CD14-positive monocyte (primary cell): ENCODE measurements around the gene TFEB. TPM values are rescaled to one million over a fixed set of nuclear protein-coding genes. Genes with fewer than 3 reads are reported as not detected.

Experiments used
- DNase-seq, 3 donors: peaks; one replicate each; pipeline ENCODE4 v3.0.0-alpha.2; 2011 to 2022
- H2AFZ ChIP-seq: 2 replicates; pipeline ENCODE4 v1.6.0; 2012; ENCODE audit warnings: mild to moderate bottlenecking, low read depth, low read length, inconsistent platforms; ENCODE audit not compliant: insufficient read depth, poor library complexity, severe bottlenecking
- H3K27ac ChIP-seq, 2 donors: 1 replicate in 1 of 2; 2 replicates in 1 of 2; pipeline ENCODE4 v1.5.1; 2012 to 2013; ENCODE audit warnings: low read length in 2 of 2, control low read depth in 1 of 2, inconsistent platforms in 1 of 2, low read depth in 1 of 2, mild to moderate bottlenecking in 1 of 2
- H3K27me3 ChIP-seq, 2 donors: one replicate each; pipeline versions ENCODE4 v1.6.0 to v1.6.1; 2011 to 2013; ENCODE audit warnings: low read length in 2 of 2; ENCODE audit not compliant: control insufficient read depth in 2 of 2, insufficient read depth in 2 of 2
- H3K36me3 ChIP-seq, 2 donors: replicated peaks in 1 of 2; 1 replicate in 1 of 2; 2 replicates in 1 of 2; pipeline versions ENCODE4 v1.5.1 to v1.6.1; 2012 to 2013; ENCODE audit warnings: low read length in 2 of 2, control low read depth in 1 of 2, inconsistent platforms in 1 of 2, mild to moderate bottlenecking in 1 of 2; ENCODE audit not compliant: insufficient read depth in 2 of 2, control insufficient read depth in 1 of 2
- H3K4me1 ChIP-seq, 2 donors: 1 replicate in 1 of 2; 2 replicates in 1 of 2; pipeline versions ENCODE4 v1.5.1 to v1.6.1; 2012 to 2013; ENCODE audit warnings: low read length in 2 of 2, control low read depth in 1 of 2, inconsistent platforms in 1 of 2, mild to moderate bottlenecking in 1 of 2, moderate library complexity in 1 of 2; ENCODE audit not compliant: insufficient read depth in 2 of 2, control insufficient read depth in 1 of 2
- H3K4me2 ChIP-seq: replicated peaks from 2 replicates; pipeline ENCODE3; 2012; ENCODE audit warnings: low read length, moderate library complexity, mild to moderate bottlenecking; ENCODE audit not compliant: poor library complexity, severe bottlenecking; ENCODE audit errors: extremely low read depth
- H3K4me3 ChIP-seq, 3 experiments: fragments of 200-600 bp in 1 of 3; sonication (generic) in 1 of 3; replicated peaks in 1 of 3; 1 replicate in 2 of 3; 2 replicates in 1 of 3; pipeline ENCODE4 v1.5.1; 2011 to 2013; ENCODE audit warnings: low read length in 3 of 3, mild to moderate bottlenecking in 3 of 3, control low read depth in 2 of 3, low read depth in 2 of 3, inconsistent platforms in 1 of 3, moderate library complexity in 1 of 3
- H3K79me2 ChIP-seq: 2 replicates; pipeline ENCODE4 v1.6.0; 2012; ENCODE audit warnings: mild to moderate bottlenecking, control low read depth, inconsistent platforms, low read length, moderate library complexity; ENCODE audit not compliant: insufficient read depth
- H3K9ac ChIP-seq: 2 replicates; pipeline ENCODE4 v1.6.0; 2017; ENCODE audit warnings: low read length, mild to moderate bottlenecking; ENCODE audit not compliant: insufficient read depth, poor library complexity, severe bottlenecking
- H3K9me3 ChIP-seq, 2 donors: replicated peaks in 1 of 2; 1 replicate in 1 of 2; 2 replicates in 1 of 2; pipeline versions ENCODE4 v1.5.1 to v1.6.1; 2012 to 2013; ENCODE audit warnings: low read length in 2 of 2, control low read depth in 1 of 2; ENCODE audit not compliant: control insufficient read depth in 1 of 2, insufficient read depth in 1 of 2
- H4K20me1 ChIP-seq: 2 replicates; pipeline ENCODE4 v1.6.0; 2012; ENCODE audit warnings: mild to moderate bottlenecking, low read length, control low read depth, moderate library complexity; ENCODE audit not compliant: insufficient read depth
- H3K27ac Mint-ChIP-seq, 7 donors: one replicate each; pipeline ENCODE4 v1.8.0; 2020; ENCODE audit warnings: mild to moderate bottlenecking in 7 of 7, mixed read lengths in 7 of 7, moderate library complexity in 6 of 7, inconsistent platforms in 2 of 7
- H3K27me3 Mint-ChIP-seq, 3 donors: one replicate each; pipeline ENCODE4 v1.8.0; 2021 to 2022; ENCODE audit warnings: low read depth in 3 of 3, mild to moderate bottlenecking in 3 of 3, mixed read lengths in 3 of 3, moderate library complexity in 3 of 3, inconsistent platforms in 1 of 3
- H3K36me3 Mint-ChIP-seq, 2 donors: one replicate each; pipeline ENCODE4 v1.8.0; 2020; ENCODE audit warnings: mixed read lengths in 2 of 2, inconsistent platforms in 1 of 2, mild to moderate bottlenecking in 1 of 2
- H3K4me1 Mint-ChIP-seq: one replicate; pipeline ENCODE4 v1.8.0; 2020; ENCODE audit warnings: mild to moderate bottlenecking, mixed read lengths
- H3K4me3 Mint-ChIP-seq, 2 donors: one replicate each; pipeline ENCODE4 v1.8.0; 2020; ENCODE audit warnings: mild to moderate bottlenecking in 2 of 2, mixed read lengths in 2 of 2, moderate library complexity in 1 of 2
- H3K9me3 Mint-ChIP-seq, 7 donors: one replicate each; pipeline ENCODE4 v1.8.0; 2020 to 2022; ENCODE audit warnings: mixed read lengths in 7 of 7, mild to moderate bottlenecking in 6 of 7, moderate library complexity in 6 of 7, inconsistent platforms in 2 of 7
- WGBS: methylation state at CpG from one replicate; pipeline ENCODE4 v1.1.5; 2013; ENCODE audit warnings: missing lambda C conversion rate; ENCODE audit not compliant: insufficient coverage; 5-methylcytosine and 5-hydroxymethylcytosine counted together
- intact Hi-C, 2 donors: fragments of 100-400 bp; cut with micrococcal nuclease; formaldehyde crosslinking; loops; one replicate each; pipeline versions ENCODE4 v1.15.0 to v1.15.1; 2023
- polyA plus RNA-seq, 3 donors: library from polyadenylated mRNA; depleted of rRNA in 1 of 3; unstranded in 2 of 3; stranded (reverse) in 1 of 3; fragments of 300-500 nt in 2 of 3; fragments of >200 nt in 1 of 3; fragmentation: Illumina TruSeq in 2 of 3; gene quantifications; 1 replicate in 2 of 3; 2 replicates in 1 of 3; pipeline ENCODE4 v1.2.3, GENCODE V29; 2012 to 2021
- TF ChIP-seq, protein P1 (sequence below): fragments of 200-600 bp; IDR thresholded peaks from one replicate; pipeline ENCODE4 v1.8.0; 2022; ENCODE audit warnings: antibody characterized with exemption, mild to moderate bottlenecking

TFEB gene
- polyA plus RNA-seq, 3 donors, result 42.6 to 60.0 (median 55.0) TPM

DNA sequence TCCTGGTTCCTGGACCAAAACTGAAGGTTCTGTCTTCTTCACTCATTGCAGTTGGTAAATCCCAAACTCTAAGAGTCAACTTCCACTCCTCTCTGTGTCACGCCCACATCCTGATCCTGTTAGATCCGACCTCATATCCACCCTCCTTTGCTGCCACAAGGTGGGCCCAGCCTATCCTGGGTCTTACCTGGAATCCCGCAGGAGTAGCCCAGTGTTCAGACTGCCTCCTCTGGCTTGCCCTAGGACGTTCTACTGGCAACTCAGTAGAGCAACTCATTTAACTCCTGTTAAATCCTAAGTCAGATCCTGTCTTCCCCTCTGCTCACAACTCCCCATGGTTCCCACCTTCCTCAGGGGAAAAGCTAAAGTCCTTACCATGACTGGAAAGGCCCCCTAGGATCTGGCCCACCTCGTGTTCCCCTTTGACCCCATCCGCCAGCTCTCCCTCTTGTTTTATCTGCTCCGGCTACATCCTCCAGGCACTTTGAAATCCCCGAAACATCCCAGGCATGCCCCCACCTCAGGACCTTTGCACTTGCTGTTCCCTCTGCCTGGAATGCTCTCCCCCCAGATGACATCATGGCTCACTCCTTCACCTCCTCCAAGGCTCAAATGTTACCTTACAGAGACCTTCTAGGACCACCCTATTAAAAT is 43.9 kb downstream of the TFEB start:
- intact Hi-C loops, result no loop called here
- whole genome bisulfite sequencing, result 98% methylated on average over 8 of the region's 8 CpGs
- Mint-ChIP-seq H3K9me3 (peaks cover 0 to 1% (median 0%) of the 10 kb centered on the region in 7 donors), H3K27me3 (peaks cover 0 to 3% (median 1%) of the 10 kb centered on the region in 3 donors), H3K36me3 (peaks cover 62 to 64% of the 10 kb centered on the region in 2 donors), H3K27ac (peak overlapping the region in 1 of 7 donors; percentile 16), H3K4me1 (peaks cover 3% of the 10 kb centered on the region), H3K4me3 (no peak overlapping the region)
- H2AFZ ChIP-seq, result no peak overlapping the region
- H3K27me3 ChIP-seq, result no peaks in the 10 kb centered on the region
- H3K4me1 ChIP-seq, result no peaks in the 10 kb centered on the region
- no peak for DNase-seq
- peaks cover 10% of the 10 kb centered on the region for H3K79me2 ChIP-seq
- H3K4me3 ChIP-seq, result no peak overlapping the region
- H3K4me2 ChIP-seq, result no peak overlapping the region
- peaks cover 49 to 77% of the 10 kb centered on the region in 2 donors for H3K36me3 ChIP-seq
- H3K9ac ChIP-seq, result no peak overlapping the region
- H3K9me3 ChIP-seq, result no peaks in the 10 kb centered on the region
- peaks cover 100% of the 10 kb centered on the region for H4K20me1 ChIP-seq
- TF ChIP-seq, protein P1, sequence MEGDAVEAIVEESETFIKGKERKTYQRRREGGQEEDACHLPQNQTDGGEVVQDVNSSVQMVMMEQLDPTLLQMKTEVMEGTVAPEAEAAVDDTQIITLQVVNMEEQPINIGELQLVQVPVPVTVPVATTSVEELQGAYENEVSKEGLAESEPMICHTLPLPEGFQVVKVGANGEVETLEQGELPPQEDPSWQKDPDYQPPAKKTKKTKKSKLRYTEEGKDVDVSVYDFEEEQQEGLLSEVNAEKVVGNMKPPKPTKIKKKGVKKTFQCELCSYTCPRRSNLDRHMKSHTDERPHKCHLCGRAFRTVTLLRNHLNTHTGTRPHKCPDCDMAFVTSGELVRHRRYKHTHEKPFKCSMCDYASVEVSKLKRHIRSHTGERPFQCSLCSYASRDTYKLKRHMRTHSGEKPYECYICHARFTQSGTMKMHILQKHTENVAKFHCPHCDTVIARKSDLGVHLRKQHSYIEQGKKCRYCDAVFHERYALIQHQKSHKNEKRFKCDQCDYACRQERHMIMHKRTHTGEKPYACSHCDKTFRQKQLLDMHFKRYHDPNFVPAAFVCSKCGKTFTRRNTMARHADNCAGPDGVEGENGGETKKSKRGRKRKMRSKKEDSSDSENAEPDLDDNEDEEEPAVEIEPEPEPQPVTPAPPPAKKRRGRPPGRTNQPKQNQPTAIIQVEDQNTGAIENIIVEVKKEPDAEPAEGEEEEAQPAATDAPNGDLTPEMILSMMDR, result no peak
- H3K27ac ChIP-seq, result no peak overlapping the region

DNA sequence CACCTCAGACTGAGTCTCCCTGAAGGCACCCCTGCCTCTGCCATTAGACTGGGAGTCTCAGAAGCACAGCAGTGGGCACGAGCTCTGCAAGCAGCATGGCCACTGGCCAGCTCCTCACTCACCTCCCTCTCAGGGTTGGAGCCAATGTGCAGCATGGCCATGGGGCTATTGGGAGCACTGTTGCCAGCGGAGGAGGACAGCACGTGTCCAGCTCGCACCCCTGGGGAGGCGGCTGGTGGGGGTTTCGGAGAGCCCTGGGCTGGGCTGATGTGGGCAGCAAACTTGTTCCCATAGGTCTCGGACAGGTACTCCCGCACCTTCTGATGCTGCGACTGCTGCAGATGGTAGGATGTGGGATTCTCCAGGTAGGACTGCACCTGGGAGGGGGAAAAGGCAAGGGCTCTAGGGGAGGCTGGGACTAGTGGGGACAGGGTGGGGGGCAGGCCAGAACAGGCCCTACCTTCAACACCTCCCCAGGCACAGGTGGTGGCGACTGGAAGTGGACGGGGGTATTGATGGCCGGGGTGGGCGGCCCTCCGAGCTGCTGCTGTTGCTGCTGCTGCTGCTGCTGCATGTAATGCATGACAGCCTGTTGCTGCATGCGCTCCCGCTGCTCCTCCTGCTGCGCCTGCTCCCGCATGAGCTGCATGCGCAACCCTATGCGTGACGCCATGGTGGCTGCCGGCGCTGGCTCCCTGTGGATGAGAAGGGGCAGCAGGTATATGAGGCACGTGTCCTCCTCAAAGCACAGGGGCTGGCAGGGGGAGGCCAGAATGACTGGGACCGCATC is 44.7 kb downstream of the TFEB start:
- Mint-ChIP-seq H3K36me3 (peaks cover 68% of the 10 kb centered on the region in 2 donors), H3K27ac (peak overlapping the region in 1 of 7 donors; percentile 10), H3K4me3 (no peak overlapping the region), H3K4me1 (peaks cover 3% of the 10 kb centered on the region), H3K27me3 (peaks cover 0 to 3% (median 1%) of the 10 kb centered on the region in 3 donors), H3K9me3 (peaks cover 0 to 1% (median 0%) of the 10 kb centered on the region in 7 donors)
- intact Hi-C loops, result no loop called here
- H3K36me3 ChIP-seq, result peaks cover 57 to 78% of the 10 kb centered on the region in 2 donors
- no peak overlapping the region for H2AFZ ChIP-seq
- H3K4me2 ChIP-seq, result no peak overlapping the region
- peaks cover 6% of the 10 kb centered on the region for H3K79me2 ChIP-seq
- H3K4me3 ChIP-seq, result no peak overlapping the region
- WGBS, result over 99% methylated on average over 23 of the region's 25 CpGs
- no peaks in the 10 kb centered on the region for H3K4me1 ChIP-seq
- H3K27me3 ChIP-seq, result no peaks in the 10 kb centered on the region
- H3K27ac ChIP-seq, result no peak overlapping the region
- H3K9ac ChIP-seq, result no peak overlapping the region
- no peak for DNase-seq
- H4K20me1 ChIP-seq, result peaks cover 98% of the 10 kb centered on the region
- TF ChIP-seq, protein P1, result no peak
- H3K9me3 ChIP-seq, result no peaks in the 10 kb centered on the region
